ENCODE results near the gene ARHGAP15.
A peak's percentile ranks its signal among the peaks of the same experiment; 100 is the strongest.
"Not testable (repeated sequence)": the region's sequence is repeated elsewhere in the genome, so short reads cannot be mapped to it uniquely, and the experiment has no call there.

Gene ARHGAP15

DNA sequence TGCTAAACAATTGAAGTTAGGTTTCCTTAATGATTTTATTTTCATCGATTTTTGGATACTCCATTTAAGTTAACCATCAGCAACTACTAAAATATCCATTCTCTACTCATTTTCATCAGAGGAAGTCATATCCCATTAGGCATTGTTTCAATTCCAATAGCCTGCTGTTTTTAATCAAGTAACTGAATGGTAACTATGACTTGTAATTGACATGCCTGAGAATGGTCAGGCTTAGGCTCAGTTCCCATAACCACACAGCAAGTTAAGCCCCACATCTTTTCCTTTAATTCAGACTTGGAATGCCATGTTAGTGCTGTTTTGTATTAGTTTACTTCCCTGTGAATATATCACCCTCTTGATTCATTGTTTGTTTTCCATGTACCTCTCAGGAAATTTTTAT is 398.8 kb downstream of the ARHGAP15 start:
- no peaks in the 10 kb centered on the region for H3K9me3 Mint-ChIP-seq
- no peaks in the 10 kb centered on the region for H3K27me3 Mint-ChIP-seq
- H3K4me3 Mint-ChIP-seq: no peak overlapping the region
- peaks cover 35% of the 10 kb centered on the region for H3K36me3 Mint-ChIP-seq
- H3K4me1 Mint-ChIP-seq: peaks cover 13% of the 10 kb centered on the region
- DNase-seq (ENCODE audit: low spot score in 2 of 2) (no peak), ATAC-seq (ENCODE audit: low read depth) (no peak)
- H3K27ac Mint-ChIP-seq: no peak overlapping the region

DNA sequence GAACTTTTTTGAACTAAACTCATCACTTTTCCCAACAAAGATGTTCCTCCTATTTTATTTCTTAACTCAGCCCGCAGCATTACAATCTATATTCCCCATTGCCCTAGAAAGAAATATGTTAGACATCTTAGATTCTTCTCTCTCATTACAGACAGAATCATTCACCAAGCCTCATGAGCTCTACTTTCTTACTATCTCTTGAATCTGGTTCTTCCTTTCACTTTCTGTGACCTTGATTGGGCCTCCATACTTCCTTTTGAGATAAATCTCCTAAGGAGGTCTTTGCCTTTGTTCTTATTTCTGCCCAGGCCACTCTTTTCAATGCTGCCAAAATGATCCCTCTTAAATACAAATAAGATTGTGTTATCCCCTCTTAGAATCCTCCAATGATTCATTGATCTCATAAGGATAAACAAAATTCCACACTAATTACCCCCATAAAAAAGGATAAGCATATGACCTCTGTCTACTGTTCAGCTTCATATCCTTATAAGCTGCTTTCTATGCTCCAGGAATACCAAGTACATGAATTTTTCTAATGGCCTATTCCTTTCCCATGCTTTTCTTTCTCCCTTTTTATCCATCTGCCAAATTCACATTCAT is 400.0 kb downstream of the ARHGAP15 start:
- Mint-ChIP-seq H3K4me1 (peaks cover 13% of the 10 kb centered on the region), H3K9me3 (peaks cover 2% of the 10 kb centered on the region), H3K27me3 (no peaks in the 10 kb centered on the region), H3K36me3 (peaks cover 46% of the 10 kb centered on the region), H3K27ac (peak overlapping the region; percentile 22), H3K4me3 (no peak overlapping the region)
- ATAC-seq (ENCODE audit: low read depth): no peak
- no peak for DNase-seq (ENCODE audit: low spot score in 2 of 2)

DNA sequence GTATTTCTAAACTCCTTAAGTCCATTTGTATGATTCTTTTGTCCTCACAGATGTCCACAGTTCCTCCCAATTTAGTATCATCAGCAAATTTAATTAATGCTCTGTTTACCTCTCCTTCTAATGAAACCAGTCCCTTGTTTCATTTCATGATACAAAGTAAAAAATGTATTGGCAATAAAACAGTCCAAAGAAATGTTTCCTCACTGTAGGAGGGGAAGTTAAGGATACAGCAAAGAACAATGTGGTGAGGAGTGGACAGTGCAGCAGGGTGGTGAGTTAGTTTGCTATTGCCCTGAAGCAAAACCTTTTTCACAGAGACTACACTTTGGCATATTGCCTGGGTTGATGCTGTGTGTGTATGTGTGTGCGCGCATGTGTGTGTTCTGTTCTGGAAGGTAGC is 401.5 kb downstream of the ARHGAP15 start:
- peaks cover 47% of the 10 kb centered on the region for H3K36me3 Mint-ChIP-seq
- no peak overlapping the region for H3K4me3 Mint-ChIP-seq
- peak overlapping the region; percentile 12 for H3K27ac Mint-ChIP-seq
- peaks cover 9% of the 10 kb centered on the region for H3K4me1 Mint-ChIP-seq
- no peak for ATAC-seq (ENCODE audit: low read depth)
- peaks cover 2% of the 10 kb centered on the region for H3K9me3 Mint-ChIP-seq
- H3K27me3 Mint-ChIP-seq: no peaks in the 10 kb centered on the region
- no peak for DNase-seq (ENCODE audit: low spot score in 2 of 2)

DNA sequence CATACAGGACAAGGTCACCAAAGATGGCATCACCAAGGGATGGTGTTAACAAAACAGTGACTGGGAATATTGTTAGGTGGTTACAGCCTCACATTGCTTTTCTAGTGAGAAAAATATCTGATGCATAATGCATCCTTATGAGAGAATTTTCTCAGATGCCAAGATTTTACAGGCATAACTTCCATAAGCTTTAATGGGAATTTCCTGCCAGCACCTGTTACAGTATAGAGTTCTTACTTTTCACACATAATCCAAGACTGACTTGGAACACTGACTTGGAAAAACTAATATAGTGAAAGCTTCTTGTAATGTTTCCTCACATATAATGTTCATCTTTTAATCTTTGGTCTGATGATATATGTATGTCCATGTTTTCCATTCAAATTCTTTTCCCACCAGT is 402.8 kb downstream of the ARHGAP15 start:
- no peak for DNase-seq (ENCODE audit: low spot score in 2 of 2)
- H3K4me1 Mint-ChIP-seq: peaks cover 9% of the 10 kb centered on the region
- H3K36me3 Mint-ChIP-seq: peaks cover 51% of the 10 kb centered on the region
- no peak for ATAC-seq (ENCODE audit: low read depth)
- H3K27me3 Mint-ChIP-seq: no peaks in the 10 kb centered on the region
- no peak overlapping the region for H3K27ac Mint-ChIP-seq
- no peak overlapping the region for H3K4me3 Mint-ChIP-seq
- H3K9me3 Mint-ChIP-seq: peaks cover 2% of the 10 kb centered on the region

DNA sequence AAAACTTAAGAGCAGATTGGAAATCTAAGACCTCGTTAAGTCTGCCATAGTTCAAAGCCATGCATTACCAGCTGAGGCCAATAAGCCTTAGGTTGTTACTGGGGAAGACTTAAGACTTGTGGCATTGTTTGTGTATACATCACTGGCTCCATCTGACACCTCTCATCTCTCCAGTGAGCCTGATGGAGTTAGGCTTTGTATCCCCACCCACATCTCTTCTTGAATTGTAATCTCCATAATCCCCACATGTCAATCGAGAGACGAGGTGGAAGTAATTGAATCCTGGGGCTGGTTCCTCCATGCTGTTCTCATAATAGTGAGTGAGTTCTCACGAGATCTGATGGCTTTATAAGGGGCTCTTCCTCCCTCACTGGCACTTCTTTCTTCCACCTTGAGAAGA is 404.6 kb downstream of the ARHGAP15 start:
- Mint-ChIP-seq H3K4me1 (peaks cover 9% of the 10 kb centered on the region), H3K4me3 (no peak overlapping the region), H3K27ac (peak overlapping the region; percentile 60), H3K9me3 (peaks cover 2% of the 10 kb centered on the region), H3K27me3 (no peaks in the 10 kb centered on the region), H3K36me3 (peaks cover 49% of the 10 kb centered on the region)
- ATAC-seq (ENCODE audit: low read depth): no peak
- no peak for DNase-seq (ENCODE audit: low spot score in 2 of 2)

DNA sequence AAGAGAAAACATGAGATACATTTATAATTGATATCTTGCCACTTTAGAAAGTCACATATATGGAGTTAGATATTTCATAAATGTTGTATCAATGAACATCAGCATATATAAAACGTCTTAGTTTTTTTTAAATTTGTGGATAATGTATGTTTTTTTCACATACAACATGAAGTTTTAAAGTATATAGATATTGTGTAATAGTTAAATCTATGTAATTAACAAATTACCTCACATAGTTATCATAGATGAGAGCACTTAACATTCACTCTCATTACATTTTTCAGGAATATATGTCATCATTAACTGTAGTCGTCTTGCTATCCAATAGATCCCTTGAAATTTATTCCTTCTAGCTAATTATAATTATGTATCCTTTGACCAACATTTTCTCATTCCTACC is 406.6 kb downstream of the ARHGAP15 start:
- no peaks in the 10 kb centered on the region for H3K27me3 Mint-ChIP-seq
- peaks cover 42% of the 10 kb centered on the region for H3K36me3 Mint-ChIP-seq

DNA sequence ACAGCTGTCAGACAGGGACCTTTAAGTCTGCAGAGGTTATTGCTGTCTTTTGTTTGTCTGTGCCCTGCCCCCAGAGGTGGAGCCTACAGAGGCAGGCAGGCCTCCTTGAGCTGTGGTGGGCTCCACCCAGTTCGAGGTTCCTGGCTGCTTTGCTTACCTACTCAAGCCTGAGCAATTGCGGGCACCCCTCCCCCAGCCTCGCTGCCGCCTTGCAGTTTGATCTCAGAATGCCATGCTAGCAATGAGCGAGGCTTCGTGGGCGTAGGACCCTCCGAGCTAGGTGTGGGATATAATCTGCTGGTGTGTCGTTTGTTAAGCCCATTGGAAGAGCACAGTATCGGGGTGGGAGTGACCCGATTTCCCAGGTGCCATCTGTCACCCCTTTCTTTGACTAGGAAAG is 412.7 kb downstream of the ARHGAP15 start:
- not testable (repeated sequence) for H3K4me3 Mint-ChIP-seq; ATAC-seq (ENCODE audit: low read depth); H3K4me1 Mint-ChIP-seq; DNase-seq (ENCODE audit: low spot score in 2 of 2); H3K27me3 Mint-ChIP-seq; H3K27ac Mint-ChIP-seq; H3K9me3 Mint-ChIP-seq
- peaks cover 26% of the 10 kb centered on the region for H3K36me3 Mint-ChIP-seq

More for the DNA sequence above, 406.6 kb downstream of the ARHGAP15 start:
- H3K4me3 Mint-ChIP-seq: no peak overlapping the region
- no peak overlapping the region for H3K27ac Mint-ChIP-seq
- H3K4me1 Mint-ChIP-seq: no peaks in the 10 kb centered on the region
- peaks cover 3% of the 10 kb centered on the region for H3K9me3 Mint-ChIP-seq
- DNase-seq (ENCODE audit: low spot score in 2 of 2) (no peak), ATAC-seq (ENCODE audit: low read depth) (no peak)

DNA sequence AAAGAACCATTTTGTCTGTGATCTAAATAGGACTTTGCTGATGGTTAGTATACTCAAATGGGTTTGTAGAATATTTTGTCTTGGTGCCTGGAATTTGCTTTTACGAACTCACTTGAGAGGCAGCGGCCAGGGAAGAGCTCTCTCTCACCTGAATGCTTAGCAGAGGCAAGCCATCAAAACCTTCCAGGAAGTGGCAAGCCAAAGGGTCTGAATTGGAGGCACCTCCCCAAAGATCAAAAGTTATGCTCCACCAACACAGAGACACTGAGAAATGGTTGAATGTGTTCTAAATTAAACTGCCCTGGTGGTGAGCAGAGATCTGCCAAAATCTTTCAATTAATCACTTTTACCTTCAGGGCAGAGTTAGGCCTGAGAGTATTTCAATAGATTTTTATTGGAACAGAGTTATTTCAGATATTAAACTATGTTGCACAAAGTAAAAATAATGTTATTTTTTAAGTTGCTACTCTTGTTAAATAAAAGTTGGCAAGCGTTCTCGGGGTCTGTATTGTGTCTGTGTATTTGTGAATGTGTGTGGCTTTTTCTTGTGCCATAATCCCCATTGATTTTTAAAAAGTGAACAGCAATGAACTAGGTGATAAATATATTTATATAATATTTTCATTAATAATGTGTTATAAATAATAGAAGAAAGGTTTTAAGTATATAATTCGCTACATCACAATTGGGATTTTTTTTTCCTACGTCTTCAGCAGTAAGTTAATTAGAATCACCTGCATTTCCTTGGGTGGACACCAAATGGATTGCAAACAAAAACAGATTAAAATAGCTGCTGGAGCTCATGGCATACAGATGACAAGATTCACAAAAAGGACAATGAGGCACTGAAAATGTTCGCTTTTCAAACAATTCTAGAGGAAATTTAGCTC is 416.1 kb downstream of the ARHGAP15 start:
- Mint-ChIP-seq H3K9me3 (peaks cover 4% of the 10 kb centered on the region), H3K4me3 (no peak overlapping the region), H3K4me1 (peaks cover 2% of the 10 kb centered on the region), H3K36me3 (peaks cover 28% of the 10 kb centered on the region), H3K27ac (peak overlapping the region; percentile 24), H3K27me3 (no peaks in the 10 kb centered on the region)
- no peak for ATAC-seq (ENCODE audit: low read depth)
- DNase-seq (ENCODE audit: low spot score in 2 of 2): no peak

DNA sequence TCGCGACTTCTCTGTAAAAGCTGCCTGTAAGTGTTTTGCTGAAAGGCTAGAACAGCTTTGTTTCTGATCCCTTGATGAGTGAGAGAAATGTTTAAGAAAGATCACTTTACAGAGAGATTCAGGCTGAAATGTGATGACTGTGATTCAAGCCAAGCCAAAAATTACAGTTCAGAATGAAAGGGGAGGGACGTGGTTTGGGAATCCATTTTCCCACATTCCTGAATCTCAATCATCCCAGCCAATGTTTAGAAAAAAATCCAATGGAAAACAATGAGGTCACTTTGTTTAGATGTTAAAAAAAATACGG is 416.7 kb downstream of the ARHGAP15 start:
- ATAC-seq (ENCODE audit: low read depth) (no peak), DNase-seq (ENCODE audit: low spot score in 2 of 2) (no peak)
- Mint-ChIP-seq H3K9me3 (peaks cover 2% of the 10 kb centered on the region), H3K4me3 (no peak overlapping the region), H3K27ac (no peak overlapping the region), H3K36me3 (peaks cover 24% of the 10 kb centered on the region), H3K27me3 (no peaks in the 10 kb centered on the region), H3K4me1 (peaks cover 2% of the 10 kb centered on the region)

DNA sequence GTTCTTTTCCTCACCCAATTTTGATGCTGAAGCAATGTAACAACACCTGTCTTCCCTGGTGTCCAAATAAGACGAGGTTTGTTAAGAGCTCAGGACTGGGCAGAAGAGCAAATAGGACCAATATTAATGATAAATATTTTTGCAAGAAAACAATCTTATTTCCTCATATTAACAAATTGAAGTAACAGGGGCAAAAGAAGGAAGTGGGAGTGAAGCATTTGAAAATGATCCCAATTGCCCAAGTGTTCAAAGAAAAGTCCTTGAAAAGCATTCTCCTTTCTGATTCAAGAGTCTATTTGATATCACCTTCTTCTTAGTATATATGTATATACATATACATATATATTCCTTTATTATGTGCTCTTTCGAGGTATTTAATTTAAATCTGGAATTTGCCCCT is 418.8 kb downstream of the ARHGAP15 start:
- Mint-ChIP-seq H3K9me3 (no peaks in the 10 kb centered on the region), H3K27me3 (no peaks in the 10 kb centered on the region), H3K4me3 (no peak overlapping the region), H3K4me1 (no peaks in the 10 kb centered on the region), H3K27ac (no peak overlapping the region), H3K36me3 (peaks cover 18% of the 10 kb centered on the region)
- ATAC-seq (ENCODE audit: low read depth): no peak
- DNase-seq (ENCODE audit: low spot score in 2 of 2): no peak

DNA sequence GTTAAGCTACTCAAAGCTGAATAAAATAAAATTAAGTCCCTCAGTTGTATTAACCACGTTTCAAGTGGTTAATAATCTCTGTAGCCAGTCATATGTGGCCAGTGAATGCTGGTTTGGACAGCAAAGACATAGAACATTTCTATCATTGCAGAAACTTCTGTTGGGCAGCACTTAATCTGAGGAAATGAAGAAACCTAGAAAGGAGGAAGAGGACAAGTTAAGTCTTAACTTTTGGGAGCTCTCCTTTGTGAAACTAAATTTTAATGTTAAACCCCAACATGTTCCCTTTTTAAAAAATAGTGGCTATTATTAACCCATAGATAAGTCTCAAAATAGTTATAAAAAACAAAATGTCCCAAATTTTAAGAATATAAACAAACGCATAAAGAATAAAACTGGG is 421.3 kb downstream of the ARHGAP15 start:
- Mint-ChIP-seq H3K9me3 (no peaks in the 10 kb centered on the region), H3K27me3 (no peaks in the 10 kb centered on the region), H3K36me3 (peaks cover 16% of the 10 kb centered on the region), H3K27ac (no peak overlapping the region), H3K4me1 (no peaks in the 10 kb centered on the region), H3K4me3 (no peak overlapping the region)
- ATAC-seq (ENCODE audit: low read depth) (no peak), DNase-seq (ENCODE audit: low spot score in 2 of 2) (no peak)

DNA sequence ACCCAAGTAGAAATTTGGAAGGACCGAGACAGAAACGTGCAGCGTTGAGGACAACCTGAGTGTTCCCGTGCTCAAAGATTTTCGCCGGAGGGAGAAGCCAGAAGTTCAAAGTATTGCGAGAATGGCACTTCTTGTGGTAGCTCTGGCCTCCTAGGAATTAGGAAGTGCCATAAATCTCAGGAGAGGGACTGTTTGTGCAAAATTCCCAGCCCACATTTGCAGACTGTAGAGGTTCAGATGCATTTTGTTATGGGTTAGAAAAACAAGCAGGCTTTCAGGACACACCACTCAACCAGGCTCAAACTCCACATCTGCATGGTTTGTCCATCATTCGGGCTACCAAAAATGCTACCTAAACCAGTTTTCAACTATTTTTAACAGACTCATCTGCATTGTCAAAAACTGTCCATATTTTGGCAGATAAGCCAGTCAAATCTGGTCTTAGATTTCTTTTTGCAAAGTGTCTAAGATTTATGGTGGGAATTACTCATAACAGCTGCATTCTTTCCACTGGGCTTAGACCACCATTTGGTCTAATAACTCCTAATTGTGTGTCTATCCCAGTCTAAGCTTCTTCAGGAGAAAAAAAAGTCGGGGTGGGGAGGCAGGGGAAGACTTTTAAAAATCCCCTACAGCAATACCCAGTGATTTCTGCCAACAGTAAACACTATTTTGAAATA is 422.9 kb downstream of the ARHGAP15 start:
- Mint-ChIP-seq H3K36me3 (peaks cover 21% of the 10 kb centered on the region), H3K27me3 (no peaks in the 10 kb centered on the region), H3K4me1 (no peaks in the 10 kb centered on the region), H3K27ac (no peak overlapping the region), H3K9me3 (no peaks in the 10 kb centered on the region), H3K4me3 (no peak overlapping the region)
- no peak for DNase-seq (ENCODE audit: low spot score in 2 of 2)
- ATAC-seq (ENCODE audit: low read depth): no peak

DNA sequence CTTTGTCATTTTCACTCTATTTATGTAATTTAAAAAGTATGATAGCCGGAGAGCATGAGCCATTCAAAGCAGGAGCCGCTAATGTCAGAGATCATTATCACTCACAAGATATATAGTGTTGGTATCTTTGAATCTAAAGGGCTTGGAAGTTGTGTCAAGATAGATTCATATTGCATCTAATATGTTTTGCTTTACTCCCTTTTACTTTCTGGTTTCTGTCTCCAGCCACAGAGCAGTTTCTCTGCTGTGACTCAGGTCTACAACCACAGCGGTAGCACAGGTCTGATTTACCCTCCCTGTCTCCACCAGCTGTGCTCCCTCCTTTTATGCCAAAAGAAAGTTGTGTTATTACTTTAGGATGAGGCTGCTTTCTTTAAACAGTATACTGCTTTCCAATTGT is 424.0 kb downstream of the ARHGAP15 start:
- Mint-ChIP-seq H3K9me3 (no peaks in the 10 kb centered on the region), H3K27me3 (no peaks in the 10 kb centered on the region), H3K4me1 (no peaks in the 10 kb centered on the region), H3K27ac (no peak overlapping the region), H3K36me3 (peaks cover 27% of the 10 kb centered on the region), H3K4me3 (no peak overlapping the region)
- DNase-seq (ENCODE audit: low spot score in 2 of 2): no peak
- ATAC-seq (ENCODE audit: low read depth): no peak

DNA sequence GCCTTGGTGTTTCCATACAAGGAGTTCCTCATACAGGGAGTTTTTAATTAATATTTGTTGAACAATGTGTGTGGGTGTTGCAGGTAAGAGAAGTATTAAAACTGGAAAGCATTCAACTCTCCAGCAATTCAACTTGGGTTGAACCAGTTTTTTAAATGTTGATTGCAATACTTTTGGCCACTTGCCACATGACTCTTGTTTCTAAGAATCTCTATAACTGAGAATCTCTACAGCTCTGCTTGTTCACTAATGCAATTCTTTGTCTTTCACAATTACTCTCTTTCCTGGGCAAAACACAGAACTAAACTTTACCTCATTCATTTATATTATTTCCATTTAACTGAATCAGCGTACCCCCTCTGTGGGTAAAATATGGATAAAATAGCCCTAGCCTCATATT is 429.4 kb downstream of the ARHGAP15 start:
- Mint-ChIP-seq H3K4me3 (no peak overlapping the region), H3K9me3 (no peaks in the 10 kb centered on the region), H3K27ac (no peak overlapping the region), H3K27me3 (no peaks in the 10 kb centered on the region), H3K36me3 (peaks cover 38% of the 10 kb centered on the region), H3K4me1 (peaks cover 2% of the 10 kb centered on the region)
- DNase-seq (ENCODE audit: low spot score in 2 of 2): no peak
- ATAC-seq (ENCODE audit: low read depth): no peak
